GM10266 (cell line): ENCODE measurements around the gene ZNF621.
A peak's percentile ranks its signal among the peaks of the same experiment; 100 is the strongest.

ENCODE experiments used
- DNase-seq: peaks from one replicate; pipeline ENCODE4 v3.0.0; 2012; ENCODE audit errors: extremely low spot score
- CTCF ChIP-seq: IDR thresholded peaks from 2 replicates; pipeline ENCODE4 v1.5.1; 2012; ENCODE audit warnings: mild to moderate bottlenecking, low read depth; ENCODE audit not compliant: control insufficient read depth, insufficient read depth; ENCODE audit errors: missing control alignments

The ZNF621 gene

GRCh38 chr3:40524568-40525285 is at the start of gene ZNF621:
ZNF621 (plus strand) TSS chr3:40524960; CDS start chr3:40525841, 881 bp downstream.
- TF ChIP-seq CTCF, result peak; percentile 13
- peak; percentile 87 for DNase-seq

GRCh38 chr3:40476478-40477470 is 48.0 kb upstream of the ZNF621 start, which contains the start of gene ZNF619:
ZNF619 (plus strand) TSS chr3:40477122; CDS start chr3:40477980, 858 bp downstream.
- peak; percentile 71 for DNase-seq
- TF ChIP-seq CTCF, result no peak

GRCh38 chr3:40477666-40478065 is 47.1 kb upstream of the ZNF621 start:
- DNase-seq, result no peak
- no peak for TF ChIP-seq CTCF

- no peak for DNase-seq
- no peak for TF ChIP-seq CTCF
Measured at GRCh38 chr3:40487172-40487571, 37.6 kb upstream of the ZNF621 start.

GRCh38 chr3:40490916-40491315 is 33.8 kb upstream of the ZNF621 start:
- DNase-seq, result no peak

GRCh38 chr3:40494698-40495097 is 30.1 kb upstream of the ZNF621 start:
- no peak for TF ChIP-seq CTCF
- no peak for DNase-seq

More at GRCh38 chr3:40490916-40491315, 33.8 kb upstream of the ZNF621 start:
- TF ChIP-seq CTCF, result no peak
